HG02798 (cell line): ENCODE results near the gene AOAH.
"Not testable (repeated sequence)": the region's sequence is repeated elsewhere in the genome, so short reads cannot be mapped to it uniquely, and the experiment has no call there.

Experiments used
- ATAC-seq: cut with Tn5 transposase; IDR thresholded peaks from one replicate; pipeline ENCODE4 v1.9.1; 2021; ENCODE audit warnings: mild to moderate bottlenecking; ENCODE audit not compliant: unreplicated experiment, poor library complexity

The AOAH gene

DNA sequence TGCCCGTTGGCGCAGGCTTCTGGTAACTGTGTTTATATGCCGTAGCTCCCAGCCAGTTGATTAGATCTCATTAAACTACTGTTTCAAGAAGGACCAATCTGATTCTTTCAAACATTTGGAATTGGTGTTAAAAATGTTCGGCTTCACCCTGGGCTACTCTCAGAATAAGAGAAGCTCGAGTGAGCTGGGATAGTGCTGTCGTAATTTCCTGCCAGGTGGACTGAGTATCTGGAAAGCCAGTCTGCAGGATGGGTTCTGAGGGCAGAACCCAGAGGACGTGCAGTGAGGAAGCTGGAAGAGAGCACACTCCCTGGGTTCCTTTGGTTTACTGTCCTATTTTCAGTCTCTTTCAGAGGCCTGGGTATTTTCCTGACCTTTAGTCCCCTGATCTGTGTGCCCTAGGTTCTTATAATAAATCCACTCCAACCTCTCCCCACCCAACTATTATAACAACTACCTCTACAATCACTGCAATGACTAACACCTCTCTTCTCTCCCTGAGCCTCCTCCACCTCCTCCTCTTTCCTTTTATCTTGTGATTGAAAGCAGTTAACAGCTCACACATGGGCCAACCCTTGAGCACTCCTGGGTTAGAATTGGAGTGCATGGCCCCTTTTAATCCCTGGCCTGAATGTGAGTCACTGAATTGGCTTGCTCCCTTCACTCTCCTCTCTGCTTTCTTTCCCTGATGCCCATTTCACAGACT lies 63.0 kb downstream of the AOAH start:
- no peak for ATAC-seq

DNA sequence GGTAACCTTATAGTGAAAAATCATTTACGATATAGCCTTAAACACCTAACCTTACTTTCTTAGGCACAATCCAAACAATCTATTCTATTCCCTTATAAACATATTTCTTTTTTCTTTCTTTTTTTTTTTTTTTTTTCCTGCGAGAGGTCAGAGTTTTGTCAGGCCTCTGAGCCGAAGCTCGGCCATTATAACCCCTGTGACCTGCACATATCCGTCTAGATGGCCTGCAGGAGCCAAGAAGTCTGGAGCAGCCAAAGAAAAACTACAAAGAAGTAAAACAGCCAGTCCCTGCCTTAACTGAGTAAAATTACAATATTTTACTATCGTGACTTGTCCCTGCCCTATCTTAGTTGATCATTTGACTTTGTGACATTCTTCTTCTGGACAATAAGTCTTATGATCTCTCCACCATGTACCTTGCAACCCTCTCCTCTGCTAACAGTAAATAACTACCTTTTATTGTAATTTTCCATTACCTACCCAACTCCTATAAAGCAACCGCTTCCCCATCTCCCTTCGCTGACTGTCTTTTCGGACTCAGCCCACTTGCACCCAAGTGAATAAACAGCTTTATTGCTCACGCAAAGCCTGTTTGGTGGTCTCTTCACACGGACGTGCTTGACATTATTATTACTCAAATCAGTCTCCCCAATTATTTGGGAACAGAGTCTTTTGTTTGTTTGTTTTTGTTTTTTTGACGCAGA lies 64.5 kb downstream of the AOAH start:
- no peak for ATAC-seq

DNA sequence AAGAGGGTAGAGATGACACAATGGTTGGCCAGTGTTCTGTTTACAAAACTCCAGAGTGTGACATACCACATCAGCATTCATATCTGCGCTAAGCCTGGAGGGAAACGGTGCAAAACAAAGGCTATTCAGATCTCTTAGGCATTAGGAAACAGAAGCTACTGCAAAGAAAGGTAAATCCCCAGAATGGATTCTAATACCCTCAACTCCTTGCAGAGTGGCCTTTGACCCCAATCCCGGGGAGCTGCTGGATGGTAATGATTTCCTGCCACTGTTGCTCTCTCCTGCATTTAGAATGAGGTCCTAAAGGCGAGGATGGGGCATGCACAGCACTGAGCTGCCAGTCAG lies 65.2 kb downstream of the AOAH start:
- no peak for ATAC-seq

DNA sequence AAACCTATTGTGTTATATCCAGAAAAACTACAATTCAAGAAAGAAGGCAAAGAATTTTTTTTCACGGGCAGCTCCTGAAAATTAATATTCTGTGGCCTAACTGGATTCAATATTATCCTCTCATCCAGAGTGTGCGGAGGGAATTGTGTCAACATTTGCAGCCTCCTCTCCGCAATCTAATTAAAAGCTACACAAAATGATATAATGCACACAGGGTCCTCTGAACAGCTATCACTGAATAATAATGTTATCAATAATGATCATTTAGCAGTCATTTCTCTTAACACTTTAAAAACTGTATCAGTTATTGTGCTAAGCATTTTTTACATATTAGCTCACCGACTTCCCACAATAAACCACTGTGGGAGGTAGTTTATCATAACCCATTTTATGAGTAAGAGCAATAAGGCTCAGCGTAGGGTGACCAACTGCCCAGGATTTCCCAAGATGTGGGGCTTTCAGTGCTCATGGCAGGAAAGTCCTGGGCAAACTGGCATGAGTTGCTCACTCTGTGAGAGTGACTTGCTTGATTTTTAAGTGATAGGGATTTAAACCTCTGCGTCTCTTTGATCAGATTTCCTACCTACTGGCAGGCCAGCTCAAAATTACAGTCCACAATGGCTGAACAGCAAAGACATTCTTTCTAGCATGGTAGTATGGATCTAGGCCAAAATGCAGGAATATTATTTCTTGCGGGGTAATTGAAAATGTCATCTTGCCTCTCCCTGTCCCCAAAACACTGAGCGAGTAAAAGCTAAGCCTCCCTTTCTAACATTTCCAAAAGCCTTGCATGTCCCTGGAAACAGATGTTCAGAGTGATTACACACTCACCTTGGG lies 65.7 kb downstream of the AOAH start:
- ATAC-seq = no peak

DNA sequence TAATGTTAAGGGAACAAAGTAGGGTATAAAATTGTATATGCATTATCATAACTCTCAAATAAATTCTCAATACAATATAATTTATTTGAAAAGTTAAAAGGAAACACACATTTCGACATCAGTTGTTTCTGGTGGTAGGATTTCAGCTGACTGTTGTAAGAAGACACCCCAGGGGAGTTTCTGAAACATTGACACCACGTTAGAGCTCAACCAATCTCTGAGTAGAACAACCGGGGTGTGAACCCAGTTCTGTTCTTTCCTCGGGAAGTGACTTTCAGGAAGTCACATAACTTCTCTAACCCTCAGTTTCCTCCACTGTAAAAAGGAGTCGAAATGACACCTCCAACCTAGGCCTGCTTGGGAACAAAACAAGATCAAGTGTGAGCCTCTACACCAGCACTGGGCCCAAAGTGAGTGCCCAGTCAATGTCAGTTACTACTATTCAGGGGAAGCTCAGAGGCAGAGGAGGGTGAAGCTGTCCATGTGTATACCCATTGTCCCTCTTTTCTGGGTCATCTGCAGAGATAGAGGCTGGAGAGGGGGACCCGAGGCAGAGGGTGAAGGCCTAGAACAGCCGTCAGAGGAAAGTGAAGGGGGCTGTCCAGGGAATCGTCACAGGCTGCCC lies 67.1 kb downstream of the AOAH start:
- ATAC-seq = no peak

DNA sequence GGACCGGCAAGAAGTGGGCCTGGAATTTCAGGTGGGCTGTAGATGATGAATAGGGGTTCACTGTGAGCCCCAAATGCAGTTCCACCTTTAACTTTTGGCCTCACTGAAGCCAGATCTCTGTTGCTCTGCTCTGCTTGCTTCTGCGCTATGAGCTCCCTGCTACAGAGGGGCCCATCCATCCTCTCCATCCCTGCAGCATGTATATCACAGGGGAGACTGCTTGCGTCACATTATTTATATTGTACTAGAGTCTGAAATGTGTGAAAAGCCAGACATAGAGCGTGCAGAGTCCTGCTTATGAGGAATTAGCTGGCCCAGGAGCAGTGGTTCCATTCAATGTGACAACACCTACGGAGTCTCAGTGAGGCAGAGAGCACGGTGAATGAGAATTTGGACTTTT lies 69.9 kb downstream of the AOAH start:
- no peak for ATAC-seq

DNA sequence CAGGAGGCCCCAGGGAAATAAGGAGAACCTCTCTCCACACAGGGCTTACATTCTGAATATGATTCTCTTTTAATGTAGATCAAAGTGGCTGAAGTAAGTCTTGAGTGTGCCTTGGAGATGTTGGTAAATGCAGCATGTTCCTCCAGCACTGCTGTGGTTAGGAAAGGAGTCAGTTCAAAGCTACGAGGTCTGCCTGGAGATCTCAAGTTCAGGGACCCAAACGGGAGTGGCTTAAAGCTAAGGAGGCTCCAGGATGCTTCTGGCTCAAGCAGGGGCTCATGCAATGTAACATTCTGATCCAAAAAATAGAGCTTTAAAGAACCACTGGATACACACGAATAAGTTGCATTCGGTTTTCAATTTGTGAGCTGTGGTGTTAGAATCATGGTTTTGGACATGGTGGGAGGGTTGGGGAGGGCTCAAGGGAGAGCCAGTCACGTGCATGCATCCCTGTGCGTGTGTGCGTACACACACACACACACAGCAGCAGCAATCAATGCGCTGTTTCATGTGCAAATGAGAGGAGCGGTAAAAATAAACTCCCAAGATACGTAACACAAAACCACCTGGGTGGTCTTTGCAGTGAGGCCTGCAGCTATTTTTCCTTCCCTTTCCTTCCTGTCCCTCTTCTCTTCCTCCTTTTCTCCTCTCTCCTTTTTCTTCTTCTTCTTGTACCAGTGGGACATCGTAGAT lies 70.5 kb downstream of the AOAH start:
- ATAC-seq = no peak

DNA sequence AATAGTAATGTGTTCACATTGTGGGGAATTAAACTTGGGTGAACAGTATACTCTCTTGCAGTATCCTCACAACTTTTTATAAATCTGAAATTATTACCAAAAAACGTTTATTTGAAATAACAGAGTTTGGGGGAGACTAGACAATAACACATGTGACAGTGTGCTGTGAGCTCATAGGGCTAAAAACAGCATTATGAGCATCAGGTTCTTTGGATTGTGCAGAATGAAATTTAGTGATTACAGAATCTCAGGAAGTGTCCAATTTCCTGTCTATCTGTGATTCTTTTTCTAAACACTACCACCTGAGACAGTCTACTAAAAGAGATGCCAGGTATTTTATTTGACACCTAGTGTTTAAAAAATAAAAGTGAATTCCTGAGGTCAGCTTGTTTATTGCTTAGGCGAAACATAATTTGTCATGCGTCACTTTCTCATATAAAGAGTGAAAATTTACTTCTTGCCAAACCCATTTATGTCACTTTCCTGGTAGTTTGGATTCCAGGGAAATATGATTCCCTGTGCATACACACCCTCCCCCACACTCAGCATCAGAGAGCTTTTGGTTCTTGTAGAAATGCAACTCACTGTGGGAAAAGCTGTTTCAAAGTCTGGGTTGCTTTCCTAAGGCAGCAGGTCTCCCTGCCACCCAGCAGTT lies 71.2 kb downstream of the AOAH start:
- no peak for ATAC-seq

DNA sequence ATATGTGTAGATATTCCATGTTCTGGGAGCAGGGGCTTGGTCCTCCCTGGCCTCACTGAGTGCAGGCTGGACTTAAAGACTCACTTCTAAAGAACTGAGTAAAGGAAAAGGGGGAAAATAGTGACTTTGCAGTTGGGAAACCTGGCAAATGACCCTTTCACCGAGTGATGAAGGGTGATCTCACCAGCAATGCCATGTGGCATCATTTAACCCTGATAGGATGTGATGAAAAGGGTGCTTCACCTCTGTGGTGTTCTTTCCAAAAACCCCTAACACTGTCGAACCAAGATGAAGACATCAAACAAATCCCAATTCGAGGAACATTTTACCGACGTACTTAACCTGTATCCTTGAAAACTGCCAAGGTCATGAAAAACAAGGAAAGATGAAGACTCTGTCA lies 71.9 kb downstream of the AOAH start:
- ATAC-seq = no peak

DNA sequence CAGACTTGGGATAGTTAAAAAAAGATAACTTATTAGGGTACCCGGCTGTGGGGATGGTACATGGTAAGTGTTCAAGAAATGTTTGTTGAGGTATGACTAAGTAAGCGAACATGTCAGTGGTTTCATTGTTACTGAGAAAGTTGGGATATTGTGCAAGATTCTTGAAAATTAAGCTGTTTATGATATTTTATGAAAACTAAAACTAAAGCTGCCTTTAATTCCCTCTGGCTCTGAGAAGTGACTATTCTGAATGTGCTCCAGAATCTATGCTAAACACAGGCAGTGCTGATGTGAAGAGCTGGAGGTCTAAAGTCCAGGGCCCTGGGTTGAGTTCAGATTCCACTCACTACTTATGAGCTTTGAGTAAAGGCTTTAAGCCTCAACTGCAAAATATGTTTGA lies 72.9 kb downstream of the AOAH start:
- ATAC-seq = no peak

DNA sequence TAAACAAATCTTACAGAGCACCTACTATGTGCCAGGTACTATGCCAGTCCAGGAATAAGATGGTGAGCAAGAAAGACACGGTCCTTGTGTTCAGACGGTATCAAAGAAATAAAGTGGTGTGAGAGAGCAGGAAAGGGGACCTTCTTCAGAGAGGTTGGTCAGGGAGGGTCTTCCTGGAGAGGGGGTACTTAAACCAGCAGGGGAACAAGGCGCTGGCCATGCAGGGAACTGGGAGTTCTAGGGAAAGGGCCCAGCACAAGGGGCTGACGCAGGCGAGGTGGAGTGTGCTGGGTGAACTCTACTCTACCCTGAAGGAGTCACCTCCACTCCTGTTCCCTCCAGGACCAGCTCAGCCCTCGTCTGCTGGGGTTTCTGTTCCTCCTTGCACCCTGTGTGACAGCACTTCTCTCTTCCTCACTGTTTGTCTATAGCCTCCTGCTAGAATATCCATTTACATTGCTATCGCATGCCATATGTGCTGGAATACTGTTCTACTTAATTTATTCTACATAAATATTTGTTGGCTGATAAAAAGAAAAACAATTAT lies 73.5 kb downstream of the AOAH start:
- no peak for ATAC-seq

DNA sequence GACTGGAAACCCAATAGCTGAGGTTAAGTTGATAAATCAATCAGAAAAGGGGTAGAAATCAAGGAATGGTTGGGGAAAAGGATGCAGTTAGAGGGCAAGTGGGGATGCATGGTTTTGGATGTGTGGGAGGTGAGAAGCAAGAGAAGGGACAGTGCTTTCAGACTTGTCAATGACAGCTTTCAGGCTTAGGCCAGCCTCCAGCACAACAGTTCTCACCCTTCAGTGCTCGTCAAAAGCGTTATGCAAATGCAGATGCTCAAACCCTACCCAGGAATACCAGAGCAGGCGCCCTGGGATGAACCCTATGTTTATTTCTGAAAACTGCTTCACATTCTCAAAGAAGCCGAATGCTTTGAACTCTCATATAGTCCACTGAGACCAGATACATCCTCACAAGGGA lies 74.0 kb downstream of the AOAH start:
- no peak for ATAC-seq

DNA sequence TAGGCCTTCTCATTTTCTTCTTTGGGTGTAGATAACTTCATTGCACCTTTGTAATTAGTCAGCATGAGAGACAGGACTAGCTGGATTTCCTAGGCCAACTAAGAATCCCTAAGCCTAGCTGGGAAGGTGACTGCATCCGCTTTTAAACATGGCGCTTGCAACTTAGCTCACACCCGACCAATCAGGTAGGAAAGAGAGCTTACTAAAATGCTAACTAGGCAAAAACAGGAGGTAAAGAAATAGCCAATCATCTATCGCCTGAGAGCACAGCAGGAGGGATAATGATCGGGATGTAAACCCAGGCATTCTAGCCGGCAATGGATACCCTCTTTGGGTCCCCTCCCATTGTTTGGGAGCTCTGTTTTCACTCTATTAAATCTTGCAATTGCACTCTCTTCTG lies 75.0 kb downstream of the AOAH start:
- not testable (repeated sequence) for ATAC-seq

DNA sequence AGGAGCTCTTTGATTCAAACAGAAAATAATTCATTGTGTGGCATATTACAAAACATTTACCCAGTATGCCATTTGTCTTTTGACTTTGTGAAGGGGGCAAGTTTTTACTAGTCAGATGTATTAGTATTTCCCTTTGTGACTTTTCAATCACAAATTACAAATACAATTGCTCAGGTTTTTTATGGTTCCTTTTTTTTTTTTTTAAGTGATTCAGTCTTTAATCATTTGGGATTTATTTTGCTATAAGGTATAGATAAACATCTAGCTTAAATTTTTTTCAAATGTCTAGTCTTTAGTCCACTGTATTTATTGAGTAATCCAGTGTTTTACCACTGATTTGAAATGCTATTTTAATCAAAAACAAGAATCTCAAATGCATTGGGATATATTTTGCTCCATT lies 75.9 kb downstream of the AOAH start:
- ATAC-seq = no peak

DNA sequence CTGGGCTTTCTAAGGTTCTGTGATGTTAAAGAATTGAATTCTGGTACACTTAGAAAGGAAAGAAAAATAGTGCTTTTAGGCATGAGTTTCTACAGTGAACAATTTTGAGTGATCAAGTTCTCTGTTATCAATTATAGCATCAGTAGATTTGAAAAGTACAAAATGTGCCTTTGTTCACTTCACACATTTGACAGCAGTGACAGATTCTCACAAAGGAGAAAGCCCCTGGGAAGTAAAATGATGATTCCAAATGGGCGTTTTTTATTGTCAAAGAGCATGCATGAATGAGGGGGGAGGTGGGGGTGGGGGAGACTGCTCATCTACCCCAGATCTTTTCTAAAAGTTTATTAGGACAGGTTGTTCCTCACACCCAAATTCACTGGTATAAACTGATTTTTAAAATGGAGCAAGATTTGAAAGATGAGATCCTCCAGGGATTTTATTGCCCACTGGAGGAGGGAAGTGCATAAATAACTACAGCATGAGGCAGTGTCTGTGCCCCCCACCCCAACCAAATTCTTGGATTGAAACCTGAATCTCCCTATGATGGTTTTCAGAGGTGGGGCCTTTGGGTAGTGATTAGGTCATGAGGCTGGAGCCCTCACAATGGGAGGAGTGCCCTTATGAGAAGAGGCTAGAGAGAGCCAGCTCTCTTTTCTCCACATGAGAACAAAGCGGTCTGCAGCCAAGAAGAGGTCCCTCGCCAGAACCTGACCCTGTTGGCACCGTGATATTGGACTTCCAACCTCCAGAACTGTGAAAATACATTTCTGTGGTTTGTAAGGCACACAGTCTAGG lies 79.5 kb downstream of the AOAH start:
- ATAC-seq = no peak

DNA sequence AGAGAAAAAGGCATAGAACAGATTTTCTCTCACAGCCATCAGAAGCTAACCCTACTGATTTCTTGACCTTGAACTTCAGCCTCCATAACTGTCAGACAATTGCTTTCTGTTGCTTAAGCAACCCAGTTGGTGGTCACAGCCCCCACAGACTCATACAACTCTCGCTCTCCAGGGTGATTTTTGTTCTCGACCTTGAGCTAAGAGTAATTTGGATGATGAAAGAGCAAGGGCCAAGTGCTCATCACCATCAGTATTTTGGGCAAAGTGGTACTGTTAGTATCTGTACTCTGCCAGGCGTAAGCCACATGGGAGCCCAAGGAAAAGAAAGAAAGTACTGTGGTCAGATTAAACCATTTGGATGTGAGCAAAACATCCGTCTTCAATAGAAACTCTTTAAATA lies 81.9 kb downstream of the AOAH start:
- no peak for ATAC-seq

DNA sequence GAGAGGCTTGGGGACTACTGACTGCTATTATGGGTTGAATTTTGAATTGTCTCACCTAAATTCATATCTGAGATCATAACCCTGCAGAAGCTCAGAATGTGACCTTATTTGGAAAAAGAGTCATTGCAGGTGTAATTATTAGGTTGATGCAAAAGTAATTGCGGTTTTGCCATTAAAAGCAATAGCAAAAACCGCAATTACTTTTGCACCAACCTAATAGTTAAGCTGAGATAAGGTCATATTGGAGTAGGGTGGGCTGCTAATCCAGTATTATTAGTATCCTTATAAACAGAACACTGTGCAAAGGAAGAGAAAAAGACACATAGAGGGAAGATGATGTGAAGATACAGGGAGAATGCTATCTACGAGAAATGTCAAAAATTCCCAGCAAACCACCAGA lies 82.3 kb downstream of the AOAH start:
- ATAC-seq = no peak

DNA sequence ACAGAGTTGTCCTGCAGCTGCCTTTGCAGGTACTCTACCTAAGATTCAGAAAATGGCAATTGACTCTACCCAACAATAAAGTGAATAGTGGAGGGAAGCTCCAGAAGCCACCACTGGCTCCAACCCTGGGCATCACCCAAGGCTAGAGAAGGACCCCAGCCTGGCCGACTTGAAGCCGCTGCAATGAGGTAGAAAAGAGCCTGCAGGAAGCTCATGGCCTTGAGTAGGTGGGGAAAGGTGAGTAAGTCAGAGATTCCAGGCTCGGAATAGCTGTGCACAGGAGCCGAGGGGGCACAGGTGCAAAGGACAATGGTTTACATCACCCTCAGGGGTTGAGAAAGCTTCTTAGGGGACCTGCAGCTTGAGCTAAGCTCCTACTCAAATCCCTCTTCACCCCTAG lies 83.6 kb downstream of the AOAH start:
- ATAC-seq = no peak

DNA sequence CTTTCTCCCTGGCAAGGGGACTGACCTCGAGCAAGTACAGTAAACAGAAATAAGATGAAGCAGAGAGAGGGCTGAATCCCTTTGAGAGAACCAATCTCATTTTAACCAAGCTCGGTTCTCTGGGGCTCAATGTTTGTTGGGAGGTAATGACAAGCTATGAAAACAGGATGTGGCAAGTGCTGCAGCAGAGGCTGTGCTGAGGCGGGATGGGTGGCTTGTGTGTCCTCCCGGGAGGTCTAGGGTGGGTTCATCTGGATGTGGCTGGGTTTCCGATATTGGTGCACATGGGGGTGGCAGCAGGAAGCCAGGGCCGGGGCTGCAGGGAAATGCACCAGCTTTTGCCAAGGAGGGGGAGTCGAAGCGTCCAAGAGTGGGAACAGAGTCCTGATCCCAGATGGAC lies 84.5 kb downstream of the AOAH start:
- ATAC-seq = no peak
